HG02938 (cell line): ENCODE results near the gene NUCB1.

Experiments
- ATAC-seq: cut with Tn5 transposase; IDR thresholded peaks from one replicate; pipeline ENCODE4 v1.9.1; 2021; ENCODE audit warnings: mild to moderate bottlenecking, moderate library complexity; ENCODE audit not compliant: unreplicated experiment

NUCB1 gene

DNA sequence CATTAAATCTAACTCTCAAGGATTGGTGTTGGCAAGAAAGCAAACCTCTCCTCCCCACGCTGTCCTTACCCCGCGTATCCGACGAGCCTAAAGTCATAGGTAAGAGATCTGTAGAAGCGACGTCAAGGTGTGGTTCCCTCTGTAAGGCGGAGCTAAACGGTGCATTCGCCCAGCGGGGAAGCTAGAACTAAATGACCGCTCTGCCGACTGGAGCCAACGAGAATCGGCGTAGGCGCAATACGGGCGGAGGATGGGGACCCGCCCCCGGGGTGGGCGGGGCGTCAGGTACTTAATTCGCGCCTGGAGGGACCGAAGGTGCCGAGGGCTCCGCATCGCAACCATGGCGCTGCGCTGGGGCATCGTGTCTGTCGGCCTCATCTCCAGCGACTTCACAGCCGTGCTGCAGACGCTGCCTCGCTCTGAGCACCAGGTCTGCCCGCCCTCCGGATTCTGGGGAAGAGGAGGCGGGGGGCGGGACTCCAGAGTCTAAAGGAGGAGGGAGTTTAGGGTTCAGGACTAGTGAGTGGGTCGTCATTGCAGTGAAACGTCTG is 33.3 kb downstream of the NUCB1 start, which contains the start of gene DHDH:
DHDH (plus strand) TSS at position 318 of the 551 bp plus-strand sequence; CDS start at position 341, 23 bp downstream.
- ATAC-seq: no peak

DNA sequence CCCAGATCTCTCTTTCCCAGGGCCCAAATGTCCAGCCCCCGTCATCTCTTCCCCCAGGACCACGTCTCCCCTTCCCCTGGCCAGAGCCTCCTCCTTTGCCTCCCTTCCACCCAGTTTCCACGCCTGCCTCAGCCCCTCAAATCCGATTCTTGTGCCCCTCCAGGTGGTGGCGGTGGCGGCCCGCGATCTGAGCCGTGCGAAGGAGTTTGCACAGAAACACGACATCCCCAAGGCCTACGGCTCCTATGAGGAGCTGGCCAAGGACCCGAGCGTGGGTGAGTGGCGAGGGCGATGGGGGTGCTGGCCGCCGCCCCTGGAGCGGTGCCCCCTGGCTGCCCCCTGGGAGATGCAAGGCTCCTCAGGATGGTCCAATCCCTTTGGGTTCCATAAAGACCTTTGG is 34.7 kb downstream of the NUCB1 start:
- ATAC-seq: no peak

DNA sequence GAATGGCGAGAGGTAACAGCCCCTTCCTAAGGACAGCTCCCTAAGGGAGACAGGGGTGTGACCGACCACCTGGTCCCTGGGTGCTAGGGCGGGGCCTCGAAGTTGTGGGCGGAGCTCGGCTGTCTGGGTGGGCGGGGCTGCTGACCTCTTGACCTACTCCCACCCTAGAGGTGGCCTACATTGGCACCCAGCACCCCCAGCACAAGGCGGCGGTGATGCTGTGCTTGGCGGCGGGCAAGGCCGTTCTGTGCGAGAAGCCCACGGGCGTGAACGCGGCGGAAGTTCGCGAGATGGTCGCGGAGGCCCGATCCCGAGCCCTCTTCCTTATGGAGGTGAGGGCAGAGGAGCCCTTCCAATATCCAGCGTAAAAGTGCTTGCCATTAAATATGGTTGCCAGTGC is 35.8 kb downstream of the NUCB1 start:
- ATAC-seq: no peak

DNA sequence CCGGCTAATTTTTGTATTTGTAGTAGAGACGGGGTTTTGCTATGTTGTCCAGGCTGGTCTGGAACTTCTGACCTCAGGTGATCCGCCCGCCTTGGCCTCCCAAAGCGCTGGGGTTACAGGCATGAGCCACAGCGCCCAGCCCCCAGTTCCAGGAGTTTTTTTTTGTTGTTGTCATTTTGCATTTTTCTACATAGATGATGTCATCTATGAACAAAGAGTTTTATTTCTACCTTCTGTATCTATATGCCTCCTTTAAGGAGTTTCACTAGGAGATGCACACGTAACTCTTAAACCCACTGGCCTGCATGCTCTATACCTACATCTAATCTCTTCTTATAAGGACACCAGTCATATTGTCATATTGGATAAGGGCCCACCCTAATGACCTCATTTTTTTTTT is 38.1 kb downstream of the NUCB1 start:
- no peak for ATAC-seq

DNA sequence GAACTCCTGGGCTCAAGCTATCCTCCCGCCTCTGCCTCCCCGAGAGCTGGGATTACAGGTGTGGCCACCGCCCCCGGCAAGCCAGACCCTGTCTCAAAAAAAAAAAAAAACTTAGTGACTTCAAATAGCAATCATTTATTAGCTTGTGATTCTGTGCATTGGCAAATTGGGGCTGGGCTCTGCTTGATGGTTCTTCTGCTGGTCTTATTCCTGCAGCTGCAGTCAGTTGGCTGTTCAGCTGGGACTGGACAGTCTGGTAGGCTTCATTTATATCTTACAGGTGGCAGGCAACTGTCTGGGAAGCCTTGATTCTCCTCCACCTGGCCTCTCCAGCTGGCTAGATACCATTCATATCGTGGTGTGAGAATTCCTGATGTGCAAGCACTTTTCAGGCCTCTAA is 40.8 kb downstream of the NUCB1 start:
- no peak for ATAC-seq

DNA sequence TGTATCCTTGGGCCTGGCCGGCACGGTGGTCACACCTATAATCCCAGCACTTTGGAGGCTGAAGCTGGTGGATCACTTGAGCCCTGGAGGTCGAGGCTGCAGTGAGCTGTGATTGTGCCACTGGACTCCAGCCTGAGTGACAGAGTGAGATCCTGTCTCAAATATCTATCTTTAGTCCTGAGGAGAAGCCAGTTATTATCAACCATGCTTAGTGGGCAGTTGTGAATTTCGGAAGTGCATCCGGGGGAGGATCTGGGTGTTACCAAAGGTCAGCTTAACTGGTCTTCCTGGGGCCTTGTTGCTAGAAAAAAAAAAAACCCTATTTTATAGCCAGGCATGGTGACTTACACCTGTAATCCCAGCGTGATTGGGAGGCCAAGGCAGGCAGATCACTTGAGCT is 43.0 kb downstream of the NUCB1 start:
- no peak for ATAC-seq

DNA sequence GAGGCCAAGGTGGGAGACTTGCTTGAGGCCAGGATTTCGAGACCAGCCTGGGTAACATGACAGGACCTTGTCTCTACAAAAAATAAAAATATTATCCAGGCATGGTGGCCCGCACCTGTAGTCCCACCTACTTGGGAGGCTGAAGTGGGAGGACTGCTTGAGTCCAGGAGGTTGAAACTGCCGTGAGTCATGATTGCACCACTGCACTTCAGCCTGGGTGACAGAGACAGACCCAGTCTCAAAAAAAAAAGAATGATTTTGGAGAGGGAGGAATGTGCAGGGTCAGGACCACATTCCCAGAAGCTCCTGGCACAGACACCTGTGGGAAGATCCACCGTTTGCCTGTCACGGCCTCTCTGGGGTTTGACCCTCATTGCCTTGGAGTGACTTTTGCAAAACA is 45.3 kb downstream of the NUCB1 start:
- no peak for ATAC-seq

DNA sequence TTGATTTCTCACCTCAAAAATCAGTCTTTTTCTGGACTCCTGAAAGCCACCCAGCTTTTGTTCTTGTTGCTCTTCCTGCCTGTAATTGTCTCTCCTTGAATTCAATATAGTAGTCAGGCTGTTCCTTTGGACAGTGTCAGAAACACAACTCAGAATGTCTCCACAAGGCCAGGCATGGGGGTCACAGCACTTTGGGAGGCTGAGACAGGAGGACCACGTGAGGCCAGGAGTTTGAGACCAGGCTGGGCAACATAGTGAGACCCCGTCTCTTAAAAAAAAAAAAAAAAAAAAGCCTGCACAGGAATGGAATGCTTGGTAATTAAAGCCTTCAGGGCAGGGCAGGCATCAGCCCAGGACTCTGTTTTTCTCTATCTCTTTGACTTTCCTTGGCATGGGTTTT is 45.7 kb downstream of the NUCB1 start:
- no peak for ATAC-seq

DNA sequence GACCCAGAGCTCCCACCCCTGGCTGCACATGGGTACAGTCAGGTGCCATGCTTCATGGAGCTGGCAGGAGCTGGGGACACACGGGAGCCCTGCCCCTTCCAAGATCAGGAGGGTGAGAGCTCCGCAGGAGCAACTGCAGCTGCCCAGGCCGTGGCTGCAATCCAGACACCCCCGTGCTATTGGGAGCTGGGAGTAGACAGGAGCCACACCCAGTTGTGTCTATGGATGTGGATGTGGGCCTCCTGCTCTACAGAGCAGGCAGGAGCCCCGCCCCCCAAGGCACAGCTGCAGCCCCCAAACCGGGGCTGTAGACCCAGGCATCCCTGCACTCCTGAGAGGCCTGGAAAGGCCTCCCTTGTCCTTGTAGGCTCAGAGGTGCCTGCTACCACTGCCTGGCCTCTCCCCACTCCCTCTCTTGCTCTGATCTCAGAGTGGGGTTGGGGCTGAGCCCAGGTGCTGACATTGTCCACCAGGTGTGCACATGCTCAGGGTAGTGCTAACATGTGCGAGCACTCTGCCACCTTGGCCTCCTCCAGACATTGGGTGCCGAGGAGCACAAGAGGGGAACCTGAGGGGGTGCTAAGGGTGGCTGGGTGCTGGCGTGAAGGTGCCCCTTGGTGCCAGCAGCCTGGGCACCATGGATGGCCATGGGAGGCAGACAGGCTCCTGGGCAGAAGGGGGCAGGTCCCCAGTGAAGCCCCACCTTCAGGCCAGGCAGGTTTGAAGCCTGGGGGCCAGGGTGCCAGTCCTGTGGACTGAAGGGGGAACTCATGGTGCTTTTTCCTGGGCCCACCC is 46.5 kb downstream of the NUCB1 start:
- no peak for ATAC-seq

DNA sequence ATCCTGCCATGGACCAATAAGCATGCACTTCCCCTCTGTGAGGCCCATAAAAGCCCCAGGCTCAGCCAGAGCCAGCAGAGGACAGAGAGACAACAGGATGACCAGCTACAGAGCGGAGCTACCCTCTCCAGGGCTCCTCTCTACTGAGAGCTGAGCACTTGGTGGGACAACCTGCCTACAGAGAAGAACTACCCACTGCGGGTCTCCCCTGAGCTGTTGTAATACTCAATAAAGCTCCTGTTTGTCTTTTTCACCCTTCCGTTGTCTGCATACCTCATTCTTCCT is 47.1 kb downstream of the NUCB1 start:
- ATAC-seq: no peak

DNA sequence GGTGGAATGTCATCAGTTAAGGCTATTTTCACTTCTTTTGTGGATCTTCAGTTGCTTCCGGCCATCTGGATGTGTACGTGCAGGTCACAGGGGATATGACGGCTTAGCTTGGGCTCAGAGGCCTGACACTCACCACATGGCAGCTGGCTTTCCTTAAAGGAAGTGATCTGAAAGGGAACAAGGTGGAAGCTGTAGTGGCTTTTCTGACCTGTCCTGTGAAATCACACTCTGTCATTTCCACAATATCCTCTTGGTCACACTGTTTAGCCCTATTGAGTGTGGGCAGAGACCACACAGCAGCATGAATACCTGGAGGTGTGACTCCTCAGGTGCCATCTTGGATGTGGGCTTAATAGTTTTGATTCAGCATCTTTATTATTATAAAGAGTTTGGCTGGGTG is 50.0 kb downstream of the NUCB1 start:
- ATAC-seq: no peak

DNA sequence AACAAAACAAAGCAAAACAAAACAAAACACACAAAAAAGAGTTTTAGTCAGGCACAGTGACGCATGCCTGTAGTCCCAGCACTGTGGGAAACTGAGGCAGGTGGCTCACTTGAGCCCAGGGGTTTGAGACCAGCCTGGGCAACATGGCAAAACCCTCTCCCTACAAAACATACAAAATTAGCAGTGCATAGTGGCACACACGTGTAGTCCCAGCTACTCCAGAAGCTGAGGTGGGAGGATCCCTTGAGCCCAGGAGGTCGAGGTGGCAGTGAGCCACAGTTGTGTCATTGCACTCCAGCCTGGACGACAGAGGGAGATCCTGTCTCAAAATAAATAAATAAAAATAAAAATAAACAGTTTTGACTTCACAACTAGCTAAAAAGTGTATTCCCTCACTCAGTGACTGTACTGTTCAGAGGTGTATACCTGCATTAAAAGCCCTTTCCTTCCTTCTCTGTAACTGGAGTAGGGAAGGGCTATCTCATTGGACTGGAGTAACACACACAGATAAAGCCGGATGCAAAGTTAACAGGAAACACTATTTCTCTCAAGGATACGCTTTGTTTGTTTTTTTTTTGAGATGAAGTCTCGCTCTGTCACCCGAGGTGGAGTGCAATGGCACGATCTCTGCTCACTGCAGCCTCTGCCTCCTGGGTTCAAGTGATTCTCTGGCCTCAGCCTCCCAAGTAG is 50.9 kb downstream of the NUCB1 start:
- ATAC-seq: no peak

DNA sequence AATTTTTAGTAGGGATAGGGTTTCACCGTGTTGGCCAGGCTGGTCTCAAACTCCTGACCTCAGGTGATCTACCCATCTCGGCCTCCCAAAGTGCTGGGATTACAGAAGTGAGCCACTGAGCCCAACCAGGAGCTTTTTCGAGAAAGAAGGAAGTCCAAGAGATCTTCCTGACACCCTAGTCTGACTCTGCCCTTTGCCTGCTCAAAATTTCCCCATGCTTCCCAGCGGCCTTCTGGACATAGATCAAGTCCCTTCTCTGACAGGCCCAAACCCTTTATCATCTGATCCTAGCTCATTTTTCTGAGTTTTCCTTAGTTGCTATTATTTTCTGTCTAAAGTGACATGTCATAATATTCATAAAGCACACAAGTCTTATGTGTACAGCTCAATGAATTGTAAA is 53.0 kb downstream of the NUCB1 start:
- no peak for ATAC-seq

DNA sequence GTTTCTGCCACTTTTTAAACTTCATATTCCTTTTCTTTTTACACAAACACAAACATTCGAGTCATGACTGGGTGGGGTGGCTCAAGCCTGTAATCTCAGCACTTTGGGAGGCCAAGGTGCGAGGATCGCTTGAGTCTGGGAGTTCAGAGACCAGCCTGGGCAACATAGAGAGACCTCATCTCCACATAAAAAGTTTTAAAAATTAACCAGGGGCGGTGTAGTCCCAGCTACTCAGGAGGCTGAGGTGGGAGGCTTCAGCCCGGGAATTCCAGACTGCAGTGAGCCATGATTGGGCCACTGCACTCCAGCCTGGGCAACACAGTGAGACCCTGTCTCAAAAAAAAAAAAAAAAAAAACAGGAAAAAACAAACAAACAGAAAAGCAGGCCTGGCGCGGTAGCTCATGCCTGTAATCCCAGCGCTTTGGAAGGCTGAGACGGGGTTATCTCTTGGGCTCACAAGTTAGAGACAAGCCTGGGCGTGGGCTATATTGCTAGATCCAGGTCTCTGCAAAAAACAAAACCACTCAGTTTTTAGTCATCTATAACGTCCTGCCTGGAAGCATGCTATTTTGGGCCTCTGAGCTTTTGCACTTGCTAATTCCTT is 54.0 kb downstream of the NUCB1 start:
- no peak for ATAC-seq

DNA sequence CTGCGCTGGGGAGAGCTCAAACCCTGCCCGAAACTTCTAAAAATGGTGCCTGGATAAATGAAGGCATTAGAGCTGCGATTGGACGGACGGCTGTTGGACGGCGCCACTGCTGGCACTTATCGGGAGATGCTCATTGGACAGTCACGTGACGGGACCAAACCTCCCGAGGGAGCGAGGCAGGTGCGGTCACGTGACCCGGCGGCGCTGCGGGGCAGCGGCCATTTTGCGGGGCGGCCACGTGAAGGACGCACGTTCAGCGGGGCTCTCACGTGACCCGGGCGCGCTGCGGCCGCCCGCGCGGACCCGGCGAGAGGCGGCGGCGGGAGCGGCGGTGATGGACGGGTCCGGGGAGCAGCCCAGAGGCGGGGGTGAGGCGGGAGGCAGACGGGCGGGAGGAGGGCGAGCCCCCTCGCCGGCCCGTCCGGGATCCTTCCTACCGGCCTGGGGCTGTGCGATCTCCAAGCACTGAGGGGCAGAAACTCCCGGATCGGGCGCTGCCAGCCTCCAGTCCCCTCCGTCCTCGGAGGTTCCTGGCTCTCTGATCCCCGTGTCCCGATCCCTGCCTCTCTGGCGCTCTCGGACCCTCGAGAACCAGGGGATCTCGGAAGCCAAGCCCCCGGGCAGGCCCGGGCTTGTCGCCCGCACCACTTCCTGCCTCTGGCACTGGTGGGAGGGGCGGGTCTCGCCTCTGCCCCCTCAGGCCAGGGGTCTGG is 54.6 kb downstream of the NUCB1 start, which contains the start of gene BAX:
BAX (plus strand) TSS at position 281 of the 713 bp plus-strand sequence; CDS start at position 335, 54 bp downstream.
- ATAC-seq: peak; percentile 75

DNA sequence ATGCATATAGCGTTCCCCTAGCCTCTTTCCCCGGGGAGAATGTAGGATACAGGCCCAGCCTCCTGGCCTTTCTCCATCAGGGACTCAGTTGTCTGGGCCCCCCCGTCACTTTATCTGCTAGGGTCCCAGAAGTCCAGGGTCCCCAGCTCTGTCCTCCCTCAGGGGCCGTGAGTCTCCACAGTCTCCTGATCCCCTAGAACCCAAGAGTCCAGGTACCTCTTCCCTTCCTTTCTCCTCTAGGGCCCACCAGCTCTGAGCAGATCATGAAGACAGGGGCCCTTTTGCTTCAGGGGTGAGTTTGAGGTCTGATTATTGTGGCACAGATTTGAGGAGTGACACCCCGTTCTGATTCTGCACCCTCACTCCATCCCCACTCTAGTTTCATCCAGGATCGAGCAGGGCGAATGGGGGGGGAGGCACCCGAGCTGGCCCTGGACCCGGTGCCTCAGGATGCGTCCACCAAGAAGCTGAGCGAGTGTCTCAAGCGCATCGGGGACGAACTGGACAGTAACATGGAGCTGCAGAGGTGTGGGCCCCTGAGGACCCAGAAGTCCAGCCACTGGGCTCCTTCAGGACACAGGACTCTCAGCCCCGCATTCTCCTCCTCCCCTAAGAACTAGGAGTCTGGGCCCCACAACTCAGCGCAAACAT is 55.3 kb downstream of the NUCB1 start:
- no peak for ATAC-seq

DNA sequence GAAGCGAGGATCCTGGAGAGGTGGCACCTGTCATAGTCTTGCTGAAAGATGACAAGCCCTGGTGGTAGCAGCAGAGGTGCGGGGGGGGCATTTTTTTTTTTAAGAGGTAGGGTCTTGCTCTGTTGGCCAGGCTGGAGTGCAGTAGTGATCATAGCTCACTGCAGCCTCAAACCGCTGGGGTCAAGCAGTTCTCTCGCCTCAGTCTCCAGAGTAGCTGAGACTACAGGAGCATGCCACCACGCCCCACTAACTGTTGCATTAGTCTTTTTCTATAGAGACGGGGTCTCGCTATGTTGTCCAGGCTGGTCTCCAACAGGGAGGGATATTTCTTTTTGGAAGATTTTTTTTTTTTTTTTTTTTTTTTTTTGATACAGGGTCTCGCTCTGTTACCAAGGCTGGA is 57.9 kb downstream of the NUCB1 start:
- ATAC-seq: no peak

DNA sequence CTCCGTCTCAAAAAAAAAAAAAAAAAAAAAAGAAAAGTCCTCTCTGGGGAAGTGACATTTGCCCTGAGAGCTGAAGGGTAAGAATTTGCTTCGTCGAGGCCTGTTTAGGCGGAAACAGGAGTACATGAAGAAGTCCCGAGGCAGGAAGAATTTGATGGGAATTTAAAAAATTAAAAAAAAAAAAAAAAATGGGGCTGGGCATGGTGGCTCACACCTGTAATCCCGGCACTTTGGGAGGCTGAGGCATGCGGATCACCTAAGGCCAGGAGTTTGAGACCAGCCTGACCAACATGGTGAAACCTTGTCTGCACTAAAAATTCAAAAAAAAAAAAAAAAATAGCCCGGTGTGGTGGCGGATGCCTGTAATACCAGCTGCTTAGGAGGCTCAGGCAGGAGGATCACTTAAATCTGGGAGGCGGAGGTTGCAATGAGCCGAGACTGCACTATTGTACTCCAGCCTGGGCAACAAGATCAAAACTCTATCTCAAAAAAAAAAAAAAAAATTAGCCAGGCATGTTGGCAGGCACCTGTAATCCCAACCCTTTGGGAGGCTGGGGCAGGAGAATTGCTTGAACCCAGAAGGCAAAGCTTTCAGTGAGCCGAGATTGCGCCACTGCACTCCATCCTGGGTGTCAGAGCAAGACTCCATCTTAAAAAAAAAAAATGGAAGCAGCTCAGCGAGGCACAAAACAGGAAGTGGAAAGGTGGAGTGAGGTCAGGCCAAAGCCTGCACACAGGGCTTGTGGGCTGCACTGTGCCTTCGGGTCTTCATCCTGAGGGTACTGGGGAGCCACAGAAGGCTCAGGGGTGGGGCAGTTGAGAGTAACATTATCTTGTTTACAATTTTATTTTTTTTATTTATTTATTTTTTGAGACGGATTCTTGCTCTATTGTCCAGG is 59.5 kb downstream of the NUCB1 start:
- ATAC-seq: no peak

DNA sequence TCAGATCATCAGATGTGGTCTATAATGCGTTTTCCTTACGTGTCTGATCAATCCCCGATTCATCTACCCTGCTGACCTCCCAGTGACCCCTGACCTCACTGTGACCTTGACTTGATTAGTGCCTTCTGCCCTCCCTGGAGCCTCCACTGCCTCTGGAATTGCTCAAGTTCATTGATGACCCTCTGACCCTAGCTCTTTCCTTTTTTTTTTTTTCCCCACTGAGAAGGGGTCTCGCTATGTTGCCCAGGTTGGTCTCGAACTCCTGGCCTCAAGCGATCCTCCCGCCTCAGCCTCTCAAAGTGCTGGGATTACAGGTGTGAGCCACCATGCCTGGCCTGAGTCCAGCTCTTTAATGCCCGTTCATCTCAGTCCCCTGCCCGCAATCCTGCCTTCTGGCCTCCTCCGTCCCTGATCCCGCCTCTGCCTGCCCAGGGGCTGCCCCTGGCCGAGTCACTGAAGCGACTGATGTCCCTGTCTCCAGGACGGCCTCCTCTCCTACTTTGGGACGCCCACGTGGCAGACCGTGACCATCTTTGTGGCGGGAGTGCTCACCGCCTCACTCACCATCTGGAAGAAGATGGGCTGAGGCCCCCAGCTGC is 61.0 kb downstream of the NUCB1 start:
- ATAC-seq: no peak
